NCI-H2196 treated with DMSO at 0.1 percent for 48 hours (cell line): Measurements from ENCODE around the gene YIPF1.
"Not testable (repeated sequence)": the region's sequence is repeated elsewhere in the genome, so short reads cannot be mapped to it uniquely, and the experiment has no call there.

ENCODE experiments used
- DNase-seq: peaks from one replicate; lab custom pipeline; 2025; ENCODE audit not compliant: unreplicated experiment; lab: John Stamatoyannopoulos, UW

YIPF1 gene

GRCh38 chr1:53895421-53895820 is 5.8 kb upstream of the YIPF1 start:
- DNase-seq, result no peak

GRCh38 chr1:53894644-53895043 is 5.0 kb upstream of the YIPF1 start:
- no peak for DNase-seq

GRCh38 chr1:53893999-53894636 is 4.5 kb upstream of the YIPF1 start, which contains the start of gene DIO1:
TSS of gene DIO1 (plus strand) at chr1:53894187. CDS start at chr1:53894211, 24 bp downstream.
- DNase-seq, result peak; percentile 21

GRCh38 chr1:53892911-53893310 is 3.3 kb upstream of the YIPF1 start:
- DNase-seq, result no peak

GRCh38 chr1:53891678-53892077 is 2.1 kb upstream of the YIPF1 start:
- DNase-seq, result no peak

- no peak for DNase-seq
These were observed 1.4 kb upstream of the YIPF1 start for GRCh38 chr1:53891018-53891417.

- DNase-seq, result no peak
These were observed 935 bp upstream of the YIPF1 start for GRCh38 chr1:53890522-53890941.

- DNase-seq, result no peak
These were observed 916 bp downstream of the YIPF1 start for GRCh38 chr1:53888681-53889080.

- not testable (repeated sequence) for DNase-seq
These were observed 6.0 kb downstream of the YIPF1 start for GRCh38 chr1:53883600-53883999.

- not testable (repeated sequence) for DNase-seq
These were observed 7.7 kb downstream of the YIPF1 start for GRCh38 chr1:53881853-53882252.

- peak; percentile 21 for DNase-seq
These were observed 11.0 kb downstream of the YIPF1 start for GRCh38 chr1:53878492-53879105.

GRCh38 chr1:53875150-53875549 is 14.4 kb downstream of the YIPF1 start:
- not testable (repeated sequence) for DNase-seq

- no peak for DNase-seq
These were observed 17.7 kb downstream of the YIPF1 start for GRCh38 chr1:53871773-53872484.

- no peak for DNase-seq
These were observed 18.4 kb downstream of the YIPF1 start for GRCh38 chr1:53871221-53871620.

GRCh38 chr1:53869454-53870117 is 20.0 kb downstream of the YIPF1 start:
- no peak for DNase-seq

- DNase-seq, result no peak
These were observed 21.0 kb downstream of the YIPF1 start for GRCh38 chr1:53868565-53868964.

GRCh38 chr1:53862507-53862906 is 27.1 kb downstream of the YIPF1 start:
- DNase-seq, result no peak

- peak; percentile 56 for DNase-seq
These were observed 28.6 kb downstream of the YIPF1 start for GRCh38 chr1:53860967-53861411.

- DNase-seq, result no peak
These were observed 37.9 kb downstream of the YIPF1 start for GRCh38 chr1:53851571-53852285.

- no peak for DNase-seq
These were observed 39.4 kb downstream of the YIPF1 start for GRCh38 chr1:53850082-53850673.
